NB4 (cell line): ENCODE measurements around the gene PDE12.

Experiments
- MYC ChIP-seq: IDR thresholded peaks from 2 replicates; pipeline ENCODE4 v1.6.1; 2011; ENCODE audit warnings: low read depth, low read length
- POLR2A ChIP-seq: IDR thresholded peaks from 2 replicates; pipeline ENCODE4 v1.6.1; 2011; ENCODE audit warnings: mild to moderate bottlenecking; ENCODE audit not compliant: insufficient read length; ENCODE audit errors: extremely low read depth
- TF ChIP-seq, protein P1 (sequence below): IDR thresholded peaks from one replicate; pipeline ENCODE4 v1.5.1; 2012; ENCODE audit warnings: low read depth, low read length
- TF ChIP-seq, protein P2 (sequence below): IDR thresholded peaks from 2 replicates; pipeline ENCODE4 v1.6.1; 2011; ENCODE audit warnings: low read depth, low read length

DNA sequence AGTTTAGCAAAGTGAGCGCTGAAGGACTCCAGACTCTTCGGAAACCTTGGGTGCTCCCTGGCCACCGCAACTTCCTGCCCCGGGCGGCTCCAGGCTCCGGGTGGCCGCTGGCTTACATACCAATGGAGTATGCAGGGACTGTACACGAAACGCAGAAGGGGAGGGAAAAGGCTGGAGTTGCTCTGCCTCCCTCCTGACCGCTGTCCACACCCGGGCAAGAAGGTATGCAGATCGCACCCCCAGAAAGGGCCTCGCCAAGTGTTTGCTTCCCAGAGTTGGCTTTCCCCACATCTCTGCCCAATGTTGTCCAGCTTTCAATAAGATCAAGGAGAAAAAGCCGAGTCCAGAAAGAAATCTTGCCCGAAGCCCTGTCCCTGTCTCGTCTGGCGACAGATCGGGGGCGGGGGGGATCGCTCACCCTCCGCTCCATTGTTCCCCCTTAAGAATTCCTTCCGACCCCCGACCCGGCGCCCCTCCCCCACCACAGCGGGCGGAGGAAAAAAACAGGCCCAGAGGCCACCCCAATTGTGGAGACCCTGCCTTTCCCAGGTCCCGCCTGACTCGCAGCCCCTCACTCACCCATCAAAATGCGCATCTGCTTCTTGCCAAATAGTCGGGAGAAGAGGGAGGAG, 40.5 kb downstream of the PDE12 start:
- TF ChIP-seq, protein P1, sequence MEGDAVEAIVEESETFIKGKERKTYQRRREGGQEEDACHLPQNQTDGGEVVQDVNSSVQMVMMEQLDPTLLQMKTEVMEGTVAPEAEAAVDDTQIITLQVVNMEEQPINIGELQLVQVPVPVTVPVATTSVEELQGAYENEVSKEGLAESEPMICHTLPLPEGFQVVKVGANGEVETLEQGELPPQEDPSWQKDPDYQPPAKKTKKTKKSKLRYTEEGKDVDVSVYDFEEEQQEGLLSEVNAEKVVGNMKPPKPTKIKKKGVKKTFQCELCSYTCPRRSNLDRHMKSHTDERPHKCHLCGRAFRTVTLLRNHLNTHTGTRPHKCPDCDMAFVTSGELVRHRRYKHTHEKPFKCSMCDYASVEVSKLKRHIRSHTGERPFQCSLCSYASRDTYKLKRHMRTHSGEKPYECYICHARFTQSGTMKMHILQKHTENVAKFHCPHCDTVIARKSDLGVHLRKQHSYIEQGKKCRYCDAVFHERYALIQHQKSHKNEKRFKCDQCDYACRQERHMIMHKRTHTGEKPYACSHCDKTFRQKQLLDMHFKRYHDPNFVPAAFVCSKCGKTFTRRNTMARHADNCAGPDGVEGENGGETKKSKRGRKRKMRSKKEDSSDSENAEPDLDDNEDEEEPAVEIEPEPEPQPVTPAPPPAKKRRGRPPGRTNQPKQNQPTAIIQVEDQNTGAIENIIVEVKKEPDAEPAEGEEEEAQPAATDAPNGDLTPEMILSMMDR = no peak
- TF ChIP-seq POLR2A (no peak), MYC (no peak)
- TF ChIP-seq, protein P2, sequence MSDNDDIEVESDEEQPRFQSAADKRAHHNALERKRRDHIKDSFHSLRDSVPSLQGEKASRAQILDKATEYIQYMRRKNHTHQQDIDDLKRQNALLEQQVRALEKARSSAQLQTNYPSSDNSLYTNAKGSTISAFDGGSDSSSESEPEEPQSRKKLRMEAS = no peak; the same call in 1 of the 2 replicates
